Right ventricle myocardium inferior (tissue), 1 donor: ENCODE measurements around the gene TMEM240. TPM values are rescaled to one million over a fixed set of nuclear protein-coding genes. Genes with fewer than 3 reads are reported as not detected.
"Not testable (repeated sequence)": the region's sequence is repeated elsewhere in the genome, so short reads cannot be mapped to it uniquely, and the experiment has no call there.

ENCODE experiments used
- ATAC-seq: fragments of 200-7000 bp; cut with Tn5 transposase; one replicate; pipeline ENCODE4 v1.9.1; 2020; ENCODE audit warnings: mild to moderate bottlenecking, moderate library complexity
- DNase-seq: peaks from one replicate; pipeline ENCODE4 v3.0.0; 2021; ENCODE audit errors: missing footprints
- intact Hi-C: fragments of 100-400 bp; cut with DNase I; formaldehyde crosslinking; loops from one replicate; pipeline ENCODE4 v1.11.0; 2022
- total RNA-seq: library from RNA; stranded (reverse); fragmentation: NEBNext Ultra II Directional; extraction: Animal tissue kit (Norgen Biotek cat#: 25700); gene quantifications from one replicate; pipeline ENCODE4 v1.2.1, GENCODE V29; 2021
- donor health status: DM: no; HTN: yes; CAD: no; lungs with severe emphysema.

Gene TMEM240
- total RNA-seq, 1 donor from 2014 or later = 6.9 TPM

GRCh38 chr1:1512425-1512824, 28.0 kb downstream of the TMEM240 start:
- intact Hi-C loops = loop anchor here (10.0 kb wide), 1 partner anchor 62 kb away; the partner anchor contains the start of gene SSU72
- not testable (repeated sequence) for ATAC-seq
- peak; percentile 55 for DNase-seq

- ATAC-seq = peak; percentile 97
- DNase-seq = peak; percentile 100
- intact Hi-C loops = loop anchor here (10.0 kb wide), 1 partner anchor 63 kb away; the partner anchor contains the start of gene SSU72
Observed at GRCh38 chr1:1511533-1512285, 28.7 kb downstream of the TMEM240 start, which contains the start of gene ATAD3A. Gene ATAD3A (plus strand): TSS chr1:1512162. CDS start chr1:1512269, 107 bp downstream.

- intact Hi-C loops = loop anchor here (10.0 kb wide), 1 partner anchor 64 kb away; the partner anchor contains the start of gene SSU72
- ATAC-seq (no peak), DNase-seq (peak; percentile 20)
Observed at GRCh38 chr1:1510912-1511532, 29.4 kb downstream of the TMEM240 start.

GRCh38 chr1:1509465-1509850, 31.0 kb downstream of the TMEM240 start:
- peak; percentile 15 for DNase-seq
- intact Hi-C loops, ATAC-seq: not testable (repeated sequence)

GRCh38 chr1:1508775-1509464, 31.5 kb downstream of the TMEM240 start:
- intact Hi-C loops = not testable (repeated sequence)
- peak; percentile 43 for DNase-seq
- peak; percentile 38 for ATAC-seq

- ATAC-seq (no peak), DNase-seq (no peak)
- intact Hi-C loops = no loop called here
Observed at GRCh38 chr1:1507305-1507704, 33.1 kb downstream of the TMEM240 start.

GRCh38 chr1:1505801-1506200, 34.6 kb downstream of the TMEM240 start:
- peak; percentile 41 for DNase-seq
- ATAC-seq = not testable (repeated sequence)

GRCh38 chr1:1505366-1505798, 35.0 kb downstream of the TMEM240 start:
- ATAC-seq = peak; percentile 56
- intact Hi-C loops = not testable (repeated sequence)
- peak; percentile 69 for DNase-seq

More at GRCh38 chr1:1505801-1506200, 34.6 kb downstream of the TMEM240 start:
- intact Hi-C loops = not testable (repeated sequence)

- ATAC-seq (peak; percentile 58), DNase-seq (peak; percentile 76)
- intact Hi-C loops = not testable (repeated sequence)
Observed at GRCh38 chr1:1504777-1505365, 35.6 kb downstream of the TMEM240 start.

- ATAC-seq, intact Hi-C loops: not testable (repeated sequence)
- DNase-seq = peak; percentile 67
Observed at GRCh38 chr1:1495461-1495975, 44.9 kb downstream of the TMEM240 start.

- peak; percentile 11 for DNase-seq
- intact Hi-C loops, ATAC-seq: not testable (repeated sequence)
Observed at GRCh38 chr1:1494311-1494710, 46.1 kb downstream of the TMEM240 start.

- DNase-seq = peak; percentile 53
- ATAC-seq = no peak
- intact Hi-C loops = no loop called here
Observed at GRCh38 chr1:1491601-1492000, 48.8 kb downstream of the TMEM240 start.

GRCh38 chr1:1490633-1491230, 49.7 kb downstream of the TMEM240 start:
- ATAC-seq = no peak
- DNase-seq = peak; percentile 37
- intact Hi-C loops = no loop called here

GRCh38 chr1:1489861-1490260, 50.6 kb downstream of the TMEM240 start:
- intact Hi-C loops = no loop called here
- DNase-seq (peak; percentile 48), ATAC-seq (no peak)

- peak; percentile 27 for DNase-seq
- ATAC-seq = no peak
- intact Hi-C loops = no loop called here
Observed at GRCh38 chr1:1489231-1489630, 51.2 kb downstream of the TMEM240 start.

- peak; percentile 23 for DNase-seq
- ATAC-seq = no peak
- intact Hi-C loops = no loop called here
Observed at GRCh38 chr1:1487701-1488100, 52.7 kb downstream of the TMEM240 start.

GRCh38 chr1:1485755-1486317, 54.6 kb downstream of the TMEM240 start:
- ATAC-seq, intact Hi-C loops: not testable (repeated sequence)
- peak; percentile 66 for DNase-seq
